Central memory CD8-positive, alpha-beta T cell (primary cell): ENCODE results near the gene OR2V2.
A peak's percentile ranks its signal among the peaks of the same experiment; 100 is the strongest.
"Not testable (repeated sequence)": the region's sequence is repeated elsewhere in the genome, so short reads cannot be mapped to it uniquely, and the experiment has no call there.

Experiments used
- ATAC-seq: fragments of 150-1000 bp; cut with Tn5 transposase; replicated peaks from 2 replicates; pipeline ENCODE4 v1.10.0; 2022; ENCODE audit warnings: mild to moderate bottlenecking, moderate FRiP score, moderate number of reproducible peaks; ENCODE audit not compliant: poor library complexity, severe bottlenecking; ENCODE audit errors: extremely low read depth
- DNase-seq, 2 donors: peaks; one replicate each; pipeline ENCODE4 v3.0.0; 2021; ENCODE audit warnings: low spot score in 2 of 2
- H3K27ac Mint-ChIP-seq: one replicate; pipeline ENCODE4 v1.8.0; 2022; ENCODE audit warnings: low read depth, mild to moderate bottlenecking, moderate library complexity, mixed read lengths
- H3K27me3 Mint-ChIP-seq: one replicate; pipeline ENCODE4 v1.8.0; 2022; ENCODE audit warnings: mixed read lengths
- H3K36me3 Mint-ChIP-seq: one replicate; pipeline ENCODE4 v1.8.0; 2022; ENCODE audit warnings: mild to moderate bottlenecking, moderate library complexity, mixed read lengths; ENCODE audit not compliant: insufficient read depth
- H3K4me1 Mint-ChIP-seq: one replicate; pipeline ENCODE4 v1.8.0; 2022; ENCODE audit warnings: mixed read lengths
- H3K4me3 Mint-ChIP-seq: one replicate; pipeline ENCODE4 v1.8.0; 2022; ENCODE audit warnings: mild to moderate bottlenecking, moderate library complexity, mixed read lengths
- H3K9me3 Mint-ChIP-seq: one replicate; pipeline ENCODE4 v1.8.0; 2022; ENCODE audit warnings: mixed read lengths

The OR2V2 gene

DNA sequence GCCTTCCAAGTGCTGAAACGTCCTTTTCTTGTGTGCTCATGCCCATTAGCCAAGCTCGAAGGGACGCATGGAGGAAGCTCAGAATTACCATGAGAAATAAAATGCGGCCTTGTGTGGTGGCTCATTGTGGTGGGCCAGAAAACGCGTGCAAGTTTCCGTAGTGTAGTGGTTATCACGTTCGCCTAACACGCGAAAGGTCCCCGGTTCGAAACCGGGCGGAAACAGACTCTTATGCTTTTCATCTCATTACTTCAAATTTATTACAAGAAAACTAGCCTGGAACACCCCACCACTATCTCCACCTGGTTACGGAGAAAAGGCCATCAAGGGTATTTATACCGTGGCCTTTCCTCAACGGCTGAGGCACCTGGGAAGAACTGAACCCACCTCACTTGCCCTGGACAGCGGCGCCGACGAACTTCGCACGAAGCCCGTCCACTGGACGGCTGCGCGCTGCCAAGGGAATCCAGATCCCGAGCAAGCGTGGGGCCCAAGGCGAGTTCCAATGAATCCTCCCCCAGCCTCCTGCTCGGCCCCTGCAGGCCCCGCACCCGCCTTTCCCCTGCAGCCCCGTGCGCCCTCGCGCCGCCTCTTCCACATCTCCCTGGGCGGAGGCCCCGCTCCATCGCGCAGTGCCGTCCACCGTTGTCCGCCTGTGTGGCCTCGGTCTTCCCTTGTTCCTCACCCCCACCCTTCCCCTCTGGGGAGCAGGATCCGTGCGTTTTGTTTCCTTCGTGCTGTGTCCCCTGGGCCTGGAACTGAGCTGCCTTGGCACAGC is 22.3 kb downstream of the OR2V2 start:
- H3K27ac Mint-ChIP-seq = peak overlapping the region; percentile 65
- ATAC-seq (peak; percentile 47), DNase-seq (peak; percentile 79 to 80)
- peaks cover 51% of the 10 kb centered on the region for H3K4me1 Mint-ChIP-seq
- H3K36me3 Mint-ChIP-seq = peaks cover 38% of the 10 kb centered on the region
- peak overlapping the region; percentile 52 for H3K4me3 Mint-ChIP-seq
- H3K9me3 Mint-ChIP-seq = not testable (repeated sequence)
- H3K27me3 Mint-ChIP-seq = peaks cover 23% of the 10 kb centered on the region

DNA sequence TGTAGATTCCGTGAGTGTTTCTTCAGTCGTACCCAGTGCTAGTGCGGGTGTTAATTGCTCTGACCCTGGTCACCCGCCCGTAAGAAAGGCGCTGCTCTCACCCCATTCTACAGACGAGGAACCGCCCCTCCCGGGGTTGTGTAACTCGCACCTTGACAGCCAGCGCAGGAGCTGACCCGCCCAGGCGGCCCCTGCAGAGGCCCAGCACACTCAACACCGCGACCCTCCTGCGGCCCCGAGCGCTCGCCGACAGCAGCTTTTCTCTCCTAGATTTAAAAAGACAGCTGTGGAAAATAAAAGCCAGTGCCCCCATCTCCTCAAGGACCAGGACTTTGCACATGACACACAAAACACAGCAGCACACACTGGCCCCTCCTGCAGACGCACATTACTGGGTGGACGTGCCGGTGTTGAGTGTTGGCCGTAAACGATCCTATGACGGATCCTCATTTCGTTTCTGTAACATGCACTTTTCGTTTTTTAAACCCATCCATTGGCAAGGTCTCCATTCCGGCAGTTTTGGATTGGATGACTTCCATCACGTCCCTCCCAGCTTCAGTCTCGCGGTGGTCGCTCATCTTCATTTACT is 22.9 kb downstream of the OR2V2 start:
- H3K27me3 Mint-ChIP-seq = peaks cover 23% of the 10 kb centered on the region
- H3K9me3 Mint-ChIP-seq = no peaks in the 10 kb centered on the region
- peak overlapping the region; percentile 65 for H3K27ac Mint-ChIP-seq
- H3K36me3 Mint-ChIP-seq = peaks cover 35% of the 10 kb centered on the region
- ATAC-seq = no peak
- H3K4me1 Mint-ChIP-seq = peaks cover 51% of the 10 kb centered on the region
- peak overlapping the region; percentile 52 for H3K4me3 Mint-ChIP-seq
- no peak for DNase-seq

- peaks cover 23% of the 10 kb centered on the region for H3K27me3 Mint-ChIP-seq
These were observed 23.6 kb downstream of the OR2V2 start for GRCh38 chr5:181170996-181171395.

DNA sequence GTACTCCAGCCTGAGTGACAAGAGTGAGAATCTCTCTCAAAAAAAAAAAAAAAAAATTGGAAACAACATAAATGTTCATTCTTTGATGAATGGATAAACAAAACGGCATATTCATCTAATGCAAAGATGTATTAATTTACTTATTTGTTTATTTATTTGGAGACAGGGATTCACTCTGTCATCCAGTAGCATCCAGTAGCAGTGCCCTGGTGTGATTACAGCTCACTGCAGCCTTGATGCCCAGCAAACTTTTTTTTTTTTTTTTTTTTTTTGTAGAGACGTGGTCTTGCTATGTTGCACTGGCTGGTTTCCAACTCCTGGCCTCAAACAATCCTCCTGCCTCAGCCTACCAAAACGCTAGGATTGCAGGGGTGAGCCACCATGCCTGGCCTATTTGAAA is 24.4 kb downstream of the OR2V2 start:
- H3K27me3 Mint-ChIP-seq = peaks cover 23% of the 10 kb centered on the region
- no peak for ATAC-seq
- no peak overlapping the region for H3K27ac Mint-ChIP-seq

More at GRCh38 chr5:181170996-181171395, 23.6 kb downstream of the OR2V2 start:
- ATAC-seq (no peak), DNase-seq (no peak)
- peaks cover 51% of the 10 kb centered on the region for H3K4me1 Mint-ChIP-seq
- peak overlapping the region; percentile 52 for H3K4me3 Mint-ChIP-seq
- H3K9me3 Mint-ChIP-seq = no peaks in the 10 kb centered on the region
- no peak overlapping the region for H3K27ac Mint-ChIP-seq
- H3K36me3 Mint-ChIP-seq = peaks cover 31% of the 10 kb centered on the region

DNA sequence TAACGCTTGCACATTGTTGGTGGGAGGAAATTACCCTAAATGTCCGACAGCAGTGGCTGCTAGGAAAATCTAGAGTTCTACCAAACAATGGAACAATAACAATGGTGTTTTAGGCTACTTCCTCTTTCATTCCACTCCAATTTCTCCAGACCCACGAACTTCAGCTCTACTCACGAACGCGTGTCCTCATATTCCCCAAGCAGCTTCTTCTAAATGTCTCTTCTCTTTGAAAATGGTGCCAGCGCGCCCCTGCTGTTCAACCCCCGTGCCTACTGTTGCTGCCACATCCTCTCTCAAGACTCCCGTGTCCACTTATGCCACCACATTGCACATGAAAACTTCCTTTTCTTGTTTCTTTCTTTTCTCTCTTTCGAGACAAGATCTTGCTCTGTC is 25.6 kb downstream of the OR2V2 start:
- Mint-ChIP-seq H3K4me1 (peaks cover 37% of the 10 kb centered on the region), H3K27ac (peak overlapping the region; percentile 85), H3K4me3 (peak overlapping the region; percentile 82), H3K27me3 (peaks cover 23% of the 10 kb centered on the region), H3K9me3 (no peaks in the 10 kb centered on the region), H3K36me3 (peaks cover 25% of the 10 kb centered on the region)
- DNase-seq (no peak), ATAC-seq (peak; percentile 33)

More for the DNA sequence above, 24.4 kb downstream of the OR2V2 start:
- Mint-ChIP-seq H3K4me1 (peaks cover 48% of the 10 kb centered on the region), H3K36me3 (peaks cover 29% of the 10 kb centered on the region), H3K4me3 (no peak overlapping the region), H3K9me3 (no peaks in the 10 kb centered on the region)
- no peak for DNase-seq

GRCh38 chr5:181173420-181174342 is 26.3 kb downstream of the OR2V2 start:
- ATAC-seq (peak; percentile 83), DNase-seq (peak; percentile 39 to 67)
- Mint-ChIP-seq H3K27me3 (peaks cover 19% of the 10 kb centered on the region), H3K36me3 (peaks cover 22% of the 10 kb centered on the region), H3K4me1 (peaks cover 31% of the 10 kb centered on the region), H3K4me3 (peak overlapping the region; percentile 82), H3K27ac (peak overlapping the region; percentile 85), H3K9me3 (no peaks in the 10 kb centered on the region)

- Mint-ChIP-seq H3K27me3 (no peaks in the 10 kb centered on the region), H3K4me3 (no peak overlapping the region), H3K36me3 (peaks cover 7% of the 10 kb centered on the region), H3K9me3 (no peaks in the 10 kb centered on the region), H3K27ac (no peak overlapping the region), H3K4me1 (peaks cover 13% of the 10 kb centered on the region)
- DNase-seq = no peak
- no peak for ATAC-seq
These were observed 29.0 kb downstream of the OR2V2 start for GRCh38 chr5:181176254-181176952.

GRCh38 chr5:181177559-181177958 is 30.2 kb downstream of the OR2V2 start:
- ATAC-seq, DNase-seq, H3K27ac Mint-ChIP-seq, H3K9me3 Mint-ChIP-seq, H3K4me3 Mint-ChIP-seq, H3K27me3 Mint-ChIP-seq, H3K36me3 Mint-ChIP-seq: not testable (repeated sequence)
- peaks cover 19% of the 10 kb centered on the region for H3K4me1 Mint-ChIP-seq

DNA sequence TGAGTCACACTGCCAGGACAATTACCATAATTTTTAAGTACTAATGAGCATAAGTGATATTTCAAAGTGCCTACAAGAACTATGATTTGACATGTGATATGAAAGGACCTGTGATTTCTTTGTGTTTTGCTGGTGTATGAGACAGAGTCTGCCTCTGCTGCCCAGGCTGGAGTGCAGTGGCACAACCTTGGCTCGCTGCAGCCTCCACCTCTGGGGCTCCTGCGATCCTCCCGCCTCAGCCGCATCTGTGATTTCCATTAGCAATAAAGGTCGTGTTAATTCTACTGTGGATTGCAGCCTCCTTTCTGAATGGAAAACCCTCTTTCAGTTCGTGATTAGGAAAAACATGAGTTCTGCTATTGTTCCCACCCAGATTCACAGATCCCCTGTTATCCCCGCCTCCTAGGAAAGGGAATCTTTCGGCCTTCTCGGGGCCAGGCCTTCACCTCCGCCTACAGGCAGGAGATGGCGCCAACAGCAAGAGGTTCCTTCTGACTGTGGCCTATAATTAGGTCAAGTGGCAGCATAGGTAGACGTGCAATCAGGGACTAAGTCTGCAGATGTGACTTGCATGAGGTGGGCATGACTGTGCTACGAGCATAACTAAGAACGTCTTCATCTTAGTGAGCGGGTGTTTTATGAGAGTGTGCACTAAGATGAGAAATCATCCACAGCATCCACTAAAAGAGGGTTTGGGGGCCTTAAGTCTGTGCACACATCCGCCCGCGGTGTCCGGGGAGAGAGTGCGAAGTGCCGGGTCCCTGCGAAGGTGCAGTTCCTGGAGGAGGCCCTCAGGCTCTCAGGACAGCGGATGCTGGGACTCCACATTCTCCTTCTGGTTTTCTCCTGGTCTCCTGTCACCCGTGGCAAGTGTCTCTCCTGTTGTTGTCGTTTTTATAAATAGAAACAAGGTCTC is 34.5 kb downstream of the OR2V2 start:
- Mint-ChIP-seq H3K9me3 (no peaks in the 10 kb centered on the region), H3K27me3 (no peaks in the 10 kb centered on the region), H3K27ac (no peak overlapping the region), H3K36me3 (peaks cover 8% of the 10 kb centered on the region), H3K4me1 (peaks cover 20% of the 10 kb centered on the region), H3K4me3 (peak overlapping the region; percentile 23)
- ATAC-seq (peak; percentile 72), DNase-seq (peak in 1 of 2 donors; percentile 49)

GRCh38 chr5:181182651-181183050 is 35.3 kb downstream of the OR2V2 start:
- Mint-ChIP-seq H3K27ac (peak overlapping the region; percentile 68), H3K4me3 (peak overlapping the region; percentile 67), H3K27me3 (no peaks in the 10 kb centered on the region), H3K4me1 (peaks cover 22% of the 10 kb centered on the region), H3K36me3 (peaks cover 16% of the 10 kb centered on the region), H3K9me3 (no peaks in the 10 kb centered on the region)
- ATAC-seq = no peak
- no peak for DNase-seq

- Mint-ChIP-seq H3K9me3 (no peaks in the 10 kb centered on the region), H3K4me1 (peaks cover 42% of the 10 kb centered on the region), H3K27me3 (peaks cover 8% of the 10 kb centered on the region), H3K27ac (peak overlapping the region; percentile 89), H3K4me3 (peak overlapping the region; percentile 81), H3K36me3 (peaks cover 38% of the 10 kb centered on the region)
- DNase-seq = no peak
- ATAC-seq = no peak
These were observed 37.4 kb downstream of the OR2V2 start for GRCh38 chr5:181184845-181185216.
